OCI-LY1 (cell line): ENCODE data around the gene OTOS.

Experiments
- H2AFZ ChIP-seq: fragments of 200-600 bp; sonication (generic), shearing (Covaris generic); 2 replicates; pipeline ENCODE4 v1.6.0; 2014; ENCODE audit warnings: antibody characterized with exemption, mild to moderate bottlenecking, low read length
- H3F3A ChIP-seq: fragments of 200-600 bp; sonication (generic), shearing (Covaris generic); 2 replicates; pipeline ENCODE4 v1.6.0; 2014; ENCODE audit warnings: mild to moderate bottlenecking, antibody characterized with exemption, low read length, moderate library complexity; ENCODE audit not compliant: insufficient read depth
- H3K27ac ChIP-seq: fragments of 200-600 bp; sonication (generic); 2 replicates; pipeline ENCODE4 v1.5.1; 2014; ENCODE audit warnings: low read length, mixed run types, mild to moderate bottlenecking, low read depth; ENCODE audit not compliant: poor library complexity, severe bottlenecking
- H3K27me3 ChIP-seq: fragments of 200-600 bp; sonication (generic); 2 replicates; pipeline ENCODE4 v1.6.0; 2014; ENCODE audit warnings: antibody characterized with exemption, mild to moderate bottlenecking, low read length, moderate library complexity; ENCODE audit not compliant: insufficient read depth
- H3K36me3 ChIP-seq: fragments of 200-600 bp; sonication (generic); 2 replicates; pipeline ENCODE4 v1.6.1; 2014; ENCODE audit warnings: mild to moderate bottlenecking, antibody characterized with exemption, low read length, moderate library complexity, mixed read lengths; ENCODE audit not compliant: insufficient read depth
- H3K4me1 ChIP-seq: fragments of 200-600 bp; sonication (generic); 2 replicates; pipeline ENCODE4 v1.5.1; 2014; ENCODE audit warnings: mild to moderate bottlenecking, low read length, moderate library complexity; ENCODE audit not compliant: insufficient read depth, severe bottlenecking
- H3K4me2 ChIP-seq: fragments of 200-600 bp; sonication (generic), shearing (Covaris generic); 2 replicates; pipeline ENCODE4 v1.6.1; 2014; ENCODE audit warnings: low read length
- H3K4me3 ChIP-seq: fragments of 200-600 bp; sonication (generic); 2 replicates; pipeline ENCODE4 v1.5.1; 2014; ENCODE audit warnings: low read length, low read depth, mild to moderate bottlenecking, mixed read lengths; ENCODE audit not compliant: poor library complexity, severe bottlenecking
- H3K79me2 ChIP-seq: fragments of 200-600 bp; shearing (Covaris generic); 2 replicates; pipeline ENCODE4 v1.6.1; 2016; ENCODE audit warnings: mixed run types, low read length, mixed read lengths; ENCODE audit not compliant: insufficient read depth
- H3K9ac ChIP-seq: fragments of 200-600 bp; sonication (generic), shearing (Covaris generic); 2 replicates; pipeline ENCODE4 v1.6.1; 2014; ENCODE audit warnings: mild to moderate bottlenecking, low read length, mixed read lengths
- H3K9me2 ChIP-seq: fragments of 200-600 bp; sonication (generic), shearing (Covaris generic); 2 replicates; pipeline ENCODE4 v1.6.1; 2014; ENCODE audit warnings: low read depth, mild to moderate bottlenecking, low read length, mixed read lengths
- H3K9me3 ChIP-seq: fragments of 200-600 bp; shearing (Covaris generic); 2 replicates; pipeline ENCODE4 v1.6.1; 2014; ENCODE audit warnings: low read length, mixed read lengths
- H4K20me1 ChIP-seq: fragments of 200-600 bp; sonication (generic), shearing (Covaris generic); 2 replicates; pipeline ENCODE4 v1.6.0; 2016; ENCODE audit warnings: mild to moderate bottlenecking, low read length; ENCODE audit not compliant: insufficient read depth
- CTCF ChIP-seq: fragments of 200-600 bp; sonication (generic), shearing (Covaris generic); IDR thresholded peaks from 2 replicates; pipeline ENCODE4 v1.5.1; 2017; ENCODE audit warnings: mild to moderate bottlenecking, antibody characterized with exemption, low read length, moderate library complexity, mixed read lengths
- EZH2 ChIP-seq: fragments of 200-600 bp; sonication (generic), shearing (Covaris generic); IDR thresholded peaks from 2 replicates; pipeline ENCODE4 v1.8.0; 2017; ENCODE audit warnings: borderline replicate concordance, mixed run types, mild to moderate bottlenecking, antibody characterized with exemption, low read length, moderate library complexity, mixed read lengths

OTOS gene

DNA sequence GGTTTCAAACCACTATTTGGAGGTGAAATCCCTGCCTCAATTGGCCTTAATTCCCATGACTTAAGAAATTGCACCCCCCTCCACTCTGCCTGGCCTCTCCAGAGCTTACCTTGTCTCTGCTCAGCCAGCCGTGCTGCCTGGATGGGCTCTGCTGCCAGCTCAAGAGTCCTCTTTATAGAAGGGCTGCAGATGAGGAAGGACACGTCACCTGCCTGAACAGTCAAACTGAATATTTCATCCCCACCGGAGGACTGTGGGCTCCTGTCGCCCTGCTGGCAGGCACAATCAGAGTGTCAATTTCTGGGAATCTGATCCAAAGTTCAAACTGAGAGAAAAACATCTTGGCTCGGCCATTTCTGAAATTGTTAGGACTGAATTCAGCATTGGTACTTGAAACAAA is at the start of gene OTOS:
OTOS (minus strand) TSS at position 148 of the 400 bp plus-strand sequence. CDS start 332 bp downstream, outside the sequence.
- H3K79me2 ChIP-seq: peaks cover 3% of the 10 kb centered on the region; the same call in 1 of the 2 replicates
- H3K27ac ChIP-seq: no peak within 1 kb of the TSS
- H4K20me1 ChIP-seq: no peaks in the 10 kb centered on the region
- H3K9ac ChIP-seq: no peak within 1 kb of the TSS
- no peak within 1 kb of the TSS for H2AFZ ChIP-seq
- H3K4me3 ChIP-seq: no peak within 1 kb of the TSS
- TF ChIP-seq CTCF (no peak), EZH2 (no peak)
- no peak within 1 kb of the TSS for H3K4me2 ChIP-seq
- H3F3A ChIP-seq: no peaks in the 10 kb centered on the region
- H3K4me1 ChIP-seq: peaks cover 11% of the 10 kb centered on the region
- H3K36me3 ChIP-seq: no peaks in the 10 kb centered on the region
- H3K9me3 ChIP-seq: no peaks in the 10 kb centered on the region
- no peaks in the 10 kb centered on the region for H3K9me2 ChIP-seq
- H3K27me3 ChIP-seq: 0 out of 2 replicates have a peak, but pooled peaks cover 4% of the 10 kb centered on the region

DNA sequence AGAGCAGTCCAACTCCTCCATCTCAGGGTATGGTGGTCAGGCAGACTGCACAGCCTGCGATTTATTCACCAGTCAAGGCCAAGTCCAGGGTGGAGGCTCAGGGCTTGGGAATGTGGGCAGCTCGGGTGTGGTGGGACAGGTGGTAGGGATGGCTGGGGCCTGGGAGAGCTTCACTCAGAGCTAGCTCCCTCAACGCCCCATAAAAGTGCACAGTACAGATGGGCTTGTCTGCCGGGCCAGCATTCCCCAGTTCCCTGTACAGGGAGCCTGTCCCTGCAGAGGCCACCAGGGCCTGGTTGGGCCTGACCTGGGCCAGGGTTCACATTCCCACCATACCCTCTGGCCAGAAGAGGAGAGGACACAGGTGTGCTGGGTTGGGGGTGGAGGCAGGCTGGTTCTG is 49.2 kb upstream of the OTOS start:
- H3K4me1 ChIP-seq: no peaks in the 10 kb centered on the region
- no peaks in the 10 kb centered on the region; the same call in 1 of the 2 replicates for H3K36me3 ChIP-seq
- H3K9me3 ChIP-seq: 0 out of 2 replicates have a peak, but pooled peaks cover 2% of the 10 kb centered on the region
- H3K9me2 ChIP-seq: no peaks in the 10 kb centered on the region
- TF ChIP-seq EZH2: no peak
- TF ChIP-seq CTCF: no peak
- no peaks in the 10 kb centered on the region for H4K20me1 ChIP-seq
- H2AFZ ChIP-seq: no peak overlapping the region
- H3K79me2 ChIP-seq: no peaks in the 10 kb centered on the region
- H3K27ac ChIP-seq: no peak overlapping the region
- H3K4me2 ChIP-seq: no peak overlapping the region
- H3F3A ChIP-seq: no peaks in the 10 kb centered on the region
- no peak overlapping the region for H3K4me3 ChIP-seq
- peaks cover 7% of the 10 kb centered on the region; the same call in 1 of the 2 replicates for H3K27me3 ChIP-seq
- no peak overlapping the region for H3K9ac ChIP-seq

DNA sequence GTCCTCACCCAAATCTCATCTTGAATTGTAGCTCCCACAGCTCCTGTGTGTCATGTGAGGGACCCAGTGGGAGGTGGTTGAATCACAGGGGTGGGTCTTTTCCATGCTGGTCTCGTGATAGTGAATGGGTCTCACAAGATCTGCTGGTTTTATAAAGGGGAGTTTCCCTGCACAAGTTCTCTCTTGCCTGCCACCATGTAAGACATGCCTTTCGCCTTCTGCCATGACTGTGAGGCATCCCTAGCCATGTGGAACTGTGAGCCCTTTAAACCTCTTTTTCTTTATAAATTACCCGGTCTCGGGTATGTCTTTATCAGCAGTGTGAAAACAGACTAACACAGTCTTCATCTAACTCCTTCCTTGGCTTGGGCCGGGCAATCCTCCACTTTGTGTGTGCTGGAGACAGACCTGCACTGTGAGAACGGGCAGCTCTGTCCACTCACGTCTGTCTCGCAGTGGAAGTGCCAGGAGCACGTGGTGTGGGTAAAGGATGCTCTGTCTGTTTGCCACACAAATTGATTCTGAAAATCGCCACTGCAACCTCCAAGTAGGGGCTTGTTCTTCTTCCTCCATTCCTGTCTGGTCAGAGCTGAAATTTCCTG is 47.6 kb upstream of the OTOS start:
- Histone ChIP-seq H3K27me3 (peaks cover 7% of the 10 kb centered on the region; the same call in 1 of the 2 replicates), H3K4me1 (no peaks in the 10 kb centered on the region), H3K36me3 (no peaks in the 10 kb centered on the region; the same call in 1 of the 2 replicates), H3K27ac (no peak overlapping the region), H3K4me2 (no peak overlapping the region), H3K9me3 (0 out of 2 replicates have a peak, but pooled peaks cover 2% of the 10 kb centered on the region), H4K20me1 (no peaks in the 10 kb centered on the region), H2AFZ (no peak overlapping the region), H3K9ac (no peak overlapping the region), H3K9me2 (no peaks in the 10 kb centered on the region), H3K79me2 (no peaks in the 10 kb centered on the region), H3K4me3 (no peak overlapping the region), H3F3A (no peaks in the 10 kb centered on the region)
- TF ChIP-seq EZH2 (no peak), CTCF (no peak)
